T-cell (primary cell): Measurements from ENCODE around the gene AHNAK2. TPM values are rescaled to one million over a fixed set of nuclear protein-coding genes. Genes with fewer than 3 reads are reported as not detected.
"Not testable (repeated sequence)": the region's sequence is repeated elsewhere in the genome, so short reads cannot be mapped to it uniquely, and the experiment has no call there.

Experiments used
- ATAC-seq, 4 experiments: fragments of 200-7000 bp in 3 of 4; fragments of 150-1000 bp in 1 of 4; cut with Tn5 transposase; replicated peaks in 1 of 4; 1 replicate in 3 of 4; 2 replicates in 1 of 4; pipeline ENCODE4 v1.10.0; 2021; ENCODE audit warnings: moderate library complexity in 3 of 4, mild to moderate bottlenecking in 2 of 4, moderate number of reproducible peaks in 1 of 4
- CTCF ChIA-PET, 2 donors: fragments of 300-600 bp; sonication (Branson Sonifier 250); formaldehyde crosslinking; loops; one replicate each; lab custom pipeline; 2022; ENCODE audit warnings: antibody characterized with exemption in 2 of 2; lab: Charles Lee
- POLR2A ChIA-PET, 2 donors: fragments of 300-600 bp; sonication (Branson Sonifier 250); formaldehyde crosslinking; loops; one replicate each; lab custom pipeline; 2022; ENCODE audit warnings: antibody characterized with exemption in 2 of 2; lab: Charles Lee
- DNase-seq, 35 experiments: peaks; one replicate each; pipeline versions ENCODE4 v3.0.0 to v3.0.0-alpha.2; 2013 to 2023
- H3K27ac ChIP-seq: one replicate; pipeline ENCODE4 v1.5.1; 2013; ENCODE audit warnings: low read length
- H3K27me3 ChIP-seq, 2 experiments: replicated peaks in 1 of 2; 1 replicate in 1 of 2; 2 replicates in 1 of 2; pipeline versions ENCODE4 v1.6.1 to v1.7.0; 2013; ENCODE audit warnings: low read length in 1 of 2, mixed read lengths in 1 of 2; ENCODE audit not compliant: control insufficient read depth in 2 of 2, insufficient read depth in 2 of 2; ENCODE audit errors: extremely low read depth in 1 of 2
- H3K36me3 ChIP-seq, 2 donors: 1 replicate in 1 of 2; 2 replicates in 1 of 2; pipeline versions ENCODE4 v1.6.1 to v1.7.0; 2013; ENCODE audit warnings: low read length in 1 of 2; ENCODE audit not compliant: control insufficient read depth in 2 of 2, insufficient read depth in 1 of 2; ENCODE audit errors: extremely low read depth in 1 of 2
- H3K4me1 ChIP-seq, 2 experiments: 1 replicate in 1 of 2; 2 replicates in 1 of 2; pipeline versions ENCODE4 v1.6.1 to v1.7.0; 2013; ENCODE audit warnings: low read length in 2 of 2, mixed read lengths in 1 of 2; ENCODE audit not compliant: insufficient read depth in 2 of 2, control insufficient read depth in 1 of 2; ENCODE audit errors: extremely low read depth in 1 of 2
- H3K4me3 ChIP-seq, 2 donors: 1 replicate in 1 of 2; 2 replicates in 1 of 2; pipeline versions ENCODE4 v1.5.1 to v1.7.0; 2013; ENCODE audit warnings: mild to moderate bottlenecking in 2 of 2, low read length in 1 of 2, moderate library complexity in 1 of 2; ENCODE audit not compliant: control insufficient read depth in 1 of 2; ENCODE audit errors: extremely low read depth in 1 of 2
- H3K9me3 ChIP-seq: 2 replicates; pipeline ENCODE4 v1.7.0; 2013
- H3K27ac Mint-ChIP-seq, 2 donors: one replicate each; pipeline ENCODE4 v1.8.0; 2020 to 2021; ENCODE audit warnings: mild to moderate bottlenecking in 2 of 2, mixed read lengths in 2 of 2
- H3K27me3 Mint-ChIP-seq, 2 donors: one replicate each; pipeline ENCODE4 v1.8.0; 2021 to 2022; ENCODE audit warnings: mixed read lengths in 2 of 2
- H3K36me3 Mint-ChIP-seq: one replicate; pipeline ENCODE4 v1.8.0; 2021; ENCODE audit warnings: mixed read lengths
- H3K4me1 Mint-ChIP-seq, 3 donors: one replicate each; pipeline ENCODE4 v1.8.0; 2020 to 2022; ENCODE audit warnings: mixed read lengths in 3 of 3, mild to moderate bottlenecking in 1 of 3
- H3K4me3 Mint-ChIP-seq, 3 donors: one replicate each; pipeline ENCODE4 v1.8.0; 2020 to 2022; ENCODE audit warnings: mild to moderate bottlenecking in 3 of 3, mixed read lengths in 3 of 3, moderate library complexity in 3 of 3
- H3K9me3 Mint-ChIP-seq, 3 donors: one replicate each; pipeline ENCODE4 v1.8.0; 2020 to 2022; ENCODE audit warnings: mixed read lengths in 3 of 3
- WGBS: methylation state at CpG from one replicate; pipeline ENCODE4 v1.1.5; 2013; ENCODE audit warnings: missing lambda C conversion rate; ENCODE audit not compliant: insufficient coverage; 5-methylcytosine and 5-hydroxymethylcytosine counted together
- total RNA-seq, 35 experiments: library from RNA in 6 of 35; stranded (reverse) in 6 of 35; fragments of 120-200 nt in 1 of 35; gene quantifications; one replicate each; pipeline versions ENCODE4 v1.2.1 to v1.2.4 and lab custom pipeline; 2013 to 2026

The AHNAK2 gene
- total RNA-seq, 5 donors from 2014 or later (not counting 1 experiment from before 2014, with no cell fraction given) = 0.20 to 0.38 (median 0.22) TPM; not detected in 2

DNA sequence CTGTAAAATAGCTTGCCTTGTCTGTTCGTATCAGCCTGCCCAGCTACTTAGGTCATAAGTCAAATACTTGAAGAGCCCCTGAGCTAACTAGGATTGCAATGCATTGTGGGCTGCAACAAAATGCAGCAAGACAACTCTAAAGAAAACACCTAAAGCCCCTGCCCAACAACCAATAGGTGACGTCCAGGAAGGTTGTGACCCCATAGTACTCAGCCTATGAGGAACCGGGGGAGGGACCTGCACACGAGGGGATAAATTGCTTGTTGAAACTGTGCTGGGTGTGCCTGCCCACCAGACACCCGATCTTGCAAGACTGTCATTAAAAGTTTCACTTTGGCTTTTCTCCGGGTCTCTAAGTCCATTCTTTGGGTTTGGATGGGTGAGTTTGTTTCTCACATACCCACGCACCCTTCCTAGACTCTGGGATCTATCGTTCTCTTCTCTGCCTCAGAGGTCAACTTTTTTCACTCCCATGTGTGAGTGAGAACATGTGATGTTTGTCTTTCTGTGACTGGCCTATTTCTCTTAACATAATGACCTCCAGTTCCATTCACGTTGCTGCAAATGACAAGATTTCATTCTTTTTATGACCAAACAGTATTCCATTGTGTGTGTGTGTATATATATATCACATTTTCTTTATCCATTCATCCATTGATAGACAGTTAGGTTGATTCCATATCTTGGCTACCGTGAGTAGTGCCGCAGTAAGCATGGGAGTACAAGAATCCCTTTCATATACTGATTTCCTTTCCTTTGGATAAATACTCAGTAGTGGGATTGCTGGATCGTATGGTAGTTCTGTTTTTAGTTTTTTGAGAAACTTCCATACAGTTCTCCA lies 58.8 kb downstream of the AHNAK2 start:
- CTCF ChIA-PET, DNase-seq, H3K36me3 ChIP-seq, H3K27me3 ChIP-seq, H3K9me3 ChIP-seq, H3K4me3 ChIP-seq, H3K27me3 Mint-ChIP-seq, H3K27ac ChIP-seq, POLR2A ChIA-PET, H3K4me1 Mint-ChIP-seq, H3K36me3 Mint-ChIP-seq, ATAC-seq, H3K4me1 ChIP-seq, H3K4me3 Mint-ChIP-seq, H3K9me3 Mint-ChIP-seq, H3K27ac Mint-ChIP-seq: not testable (repeated sequence)
- no CpG with 5 or more reads among the region's 12 CpGs for WGBS

DNA sequence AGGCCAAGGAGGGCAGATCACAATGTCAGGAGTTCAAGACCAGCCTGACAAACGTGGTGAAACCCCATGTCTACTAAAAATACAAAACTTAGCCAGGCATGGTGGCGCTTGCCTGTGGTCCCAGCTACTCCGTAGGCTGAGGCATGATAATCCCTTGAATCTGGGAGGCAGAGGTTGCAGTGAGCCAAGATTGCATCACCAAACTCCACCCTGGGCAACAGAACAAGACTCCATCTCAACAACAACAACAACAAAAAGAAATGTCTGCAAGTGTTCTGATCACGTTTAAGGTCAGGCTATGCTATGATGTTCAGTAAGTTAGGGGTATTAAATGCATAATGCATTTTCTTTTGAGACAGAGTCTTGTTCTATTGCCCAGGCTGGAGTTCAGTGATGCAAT lies 60.2 kb downstream of the AHNAK2 start:
- Mint-ChIP-seq H3K4me1 (no peaks in the 10 kb centered on the region), H3K9me3 (no peaks in the 10 kb centered on the region), H3K27ac (no peak overlapping the region), H3K4me3 (no peak overlapping the region), H3K36me3 (no peaks in the 10 kb centered on the region), H3K27me3 (peaks cover 9 to 10% of the 10 kb centered on the region in 2 donors)
- 67% methylated on average over 2 of the region's 4 CpGs for WGBS
- Histone ChIP-seq H3K4me1 (no peaks in the 10 kb centered on the region), H3K27me3 (no peaks in the 10 kb centered on the region), H3K4me3 (no peak overlapping the region), H3K27ac (no peak overlapping the region), H3K36me3 (no peaks in the 10 kb centered on the region), H3K9me3 (no peaks in the 10 kb centered on the region)
- CTCF ChIA-PET = no interaction called here
- POLR2A ChIA-PET = no interaction called here
- ATAC-seq (no peak), DNase-seq (no peak)

DNA sequence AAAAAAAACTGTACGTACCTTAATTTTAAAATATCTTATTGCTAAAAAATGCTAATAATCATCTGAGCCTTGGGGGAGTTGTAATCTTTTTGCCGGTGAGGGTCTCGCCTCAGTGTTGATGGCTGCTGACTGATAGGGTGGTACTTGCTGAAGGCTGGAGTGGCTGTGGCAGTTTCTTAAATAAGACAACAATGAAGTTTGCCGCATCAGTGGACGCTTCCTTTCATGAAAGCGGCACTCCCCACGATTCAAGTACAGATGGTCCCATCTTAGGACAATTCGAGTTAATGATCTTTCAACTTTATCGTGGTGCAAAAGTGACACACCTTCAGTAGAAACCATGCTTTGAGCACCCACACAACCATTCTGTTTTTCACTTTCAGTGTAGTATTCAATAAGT lies 61.1 kb downstream of the AHNAK2 start:
- POLR2A ChIA-PET = no interaction called here
- 91% methylated on average over 7 of the region's 9 CpGs for WGBS
- no peaks in the 10 kb centered on the region for H3K36me3 ChIP-seq
- no peak overlapping the region for H3K4me3 ChIP-seq
- H3K27ac ChIP-seq = no peak overlapping the region
- CTCF ChIA-PET = no interaction called here
- H3K27ac Mint-ChIP-seq = no peak overlapping the region
- peaks cover 9 to 10% of the 10 kb centered on the region in 2 donors for H3K27me3 Mint-ChIP-seq
- ATAC-seq = no peak
- no peaks in the 10 kb centered on the region for H3K4me1 ChIP-seq
- no peaks in the 10 kb centered on the region for H3K4me1 Mint-ChIP-seq
- no peak for DNase-seq
- H3K9me3 Mint-ChIP-seq = peaks cover 0 to 1% (median 1%) of the 10 kb centered on the region in 3 donors
- no peaks in the 10 kb centered on the region for H3K36me3 Mint-ChIP-seq
- peaks cover 0 to 4% of the 10 kb centered on the region in 2 experiments for H3K27me3 ChIP-seq
- H3K9me3 ChIP-seq = no peaks in the 10 kb centered on the region
- H3K4me3 Mint-ChIP-seq = no peak overlapping the region

DNA sequence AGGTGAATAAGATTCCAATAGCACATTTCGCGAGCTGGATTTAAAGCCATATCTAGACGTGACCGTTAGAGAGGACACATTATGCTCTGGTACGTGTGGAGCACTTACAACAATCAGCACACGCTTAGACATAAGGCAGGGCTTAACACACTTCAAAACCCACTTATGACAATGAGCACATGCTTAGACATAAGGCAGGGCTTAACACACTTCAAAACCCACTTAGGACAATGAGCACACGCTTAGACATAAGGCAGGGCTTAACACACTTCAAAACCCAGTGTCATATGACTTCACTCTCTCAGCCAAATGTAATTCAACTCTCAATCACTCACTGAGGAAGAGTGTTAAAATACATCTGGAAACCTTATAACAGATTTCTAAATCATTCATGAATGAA lies 64.7 kb downstream of the AHNAK2 start:
- no peaks in the 10 kb centered on the region for H3K36me3 ChIP-seq
- no peak overlapping the region for H3K4me3 Mint-ChIP-seq
- ChIA-PET POLR2A (no interaction called here), CTCF (no interaction called here)
- no peaks in the 10 kb centered on the region for H3K4me1 ChIP-seq
- H3K27ac Mint-ChIP-seq = no peak overlapping the region
- H3K9me3 ChIP-seq = no peaks in the 10 kb centered on the region
- H3K4me1 Mint-ChIP-seq = no peaks in the 10 kb centered on the region
- H3K4me3 ChIP-seq = no peak overlapping the region
- H3K9me3 Mint-ChIP-seq = peaks cover 7 to 12% (median 8%) of the 10 kb centered on the region in 3 donors
- no peak for ATAC-seq
- H3K27me3 Mint-ChIP-seq = peaks cover 17 to 32% of the 10 kb centered on the region in 2 donors
- peaks cover 5% of the 10 kb centered on the region for H3K36me3 Mint-ChIP-seq
- DNase-seq = no peak
- 97% methylated on average over 6 of the region's 7 CpGs for WGBS
- peaks cover 0 to 15% of the 10 kb centered on the region in 2 experiments for H3K27me3 ChIP-seq
- no peak overlapping the region for H3K27ac ChIP-seq

GRCh38 chr14:104912053-104912452 lies 66.1 kb downstream of the AHNAK2 start:
- Histone ChIP-seq H3K27me3 (peaks cover 0 to 15% of the 10 kb centered on the region in 2 experiments), H3K9me3 (no peaks in the 10 kb centered on the region), H3K27ac (no peak overlapping the region), H3K4me3 (no peak overlapping the region), H3K36me3 (no peaks in the 10 kb centered on the region), H3K4me1 (no peaks in the 10 kb centered on the region)
- WGBS = 60% methylated on average over 1 of the region's 3 CpGs
- Mint-ChIP-seq H3K27ac (no peak overlapping the region), H3K27me3 (peaks cover 25 to 42% of the 10 kb centered on the region in 2 donors), H3K36me3 (peaks cover 5% of the 10 kb centered on the region), H3K4me1 (no peaks in the 10 kb centered on the region), H3K9me3 (peaks cover 7 to 12% (median 8%) of the 10 kb centered on the region in 3 donors), H3K4me3 (no peak overlapping the region)
- ChIA-PET POLR2A (no interaction called here), CTCF (interaction anchor here in 1 of 2 donors (0.5 kb wide), 1 partner anchor 13 kb away, joined by 5 read pairs; no protein-coding TSS in a partner anchor)
- ATAC-seq = no peak
- no peak for DNase-seq

- CTCF ChIA-PET = no interaction called here
- ATAC-seq (no peak), DNase-seq (no peak)
- H3K27ac Mint-ChIP-seq = no peak overlapping the region
- Histone ChIP-seq H3K36me3 (no peaks in the 10 kb centered on the region), H3K4me3 (no peak overlapping the region), H3K27ac (no peak overlapping the region), H3K4me1 (no peaks in the 10 kb centered on the region), H3K9me3 (no peaks in the 10 kb centered on the region), H3K27me3 (peaks cover 3 to 23% of the 10 kb centered on the region in 2 experiments)
- peaks cover 37 to 54% of the 10 kb centered on the region in 2 donors for H3K27me3 Mint-ChIP-seq
- peaks cover 5% of the 10 kb centered on the region for H3K36me3 Mint-ChIP-seq
- H3K4me3 Mint-ChIP-seq = no peak overlapping the region
- no CpG with 5 or more reads among the region's 1 CpG for WGBS
- H3K4me1 Mint-ChIP-seq = no peaks in the 10 kb centered on the region
- POLR2A ChIA-PET = no interaction called here
- H3K9me3 Mint-ChIP-seq = peaks cover 7 to 12% (median 8%) of the 10 kb centered on the region in 3 donors
Observed at GRCh38 chr14:104908303-104908702, 69.9 kb downstream of the AHNAK2 start.
